DOHH2 (cell line): ENCODE data around the gene GINS2.

Experiments used
- EZH2phosphoT487 ChIP-seq: fragments of 200-600 bp; sonication (generic); IDR thresholded peaks from 2 replicates; pipeline ENCODE4 v1.6.1; 2017; ENCODE audit warnings: borderline replicate concordance, mild to moderate bottlenecking, antibody characterized with exemption, low read length, moderate library complexity, mixed read lengths
- TF ChIP-seq, protein P1 (sequence below): fragments of 200-600 bp; sonication (generic); IDR thresholded peaks from one replicate; pipeline ENCODE4 v1.5.1; 2014; ENCODE audit warnings: antibody characterized with exemption, mild to moderate bottlenecking, low read depth, low read length; ENCODE audit not compliant: poor library complexity, severe bottlenecking

DNA sequence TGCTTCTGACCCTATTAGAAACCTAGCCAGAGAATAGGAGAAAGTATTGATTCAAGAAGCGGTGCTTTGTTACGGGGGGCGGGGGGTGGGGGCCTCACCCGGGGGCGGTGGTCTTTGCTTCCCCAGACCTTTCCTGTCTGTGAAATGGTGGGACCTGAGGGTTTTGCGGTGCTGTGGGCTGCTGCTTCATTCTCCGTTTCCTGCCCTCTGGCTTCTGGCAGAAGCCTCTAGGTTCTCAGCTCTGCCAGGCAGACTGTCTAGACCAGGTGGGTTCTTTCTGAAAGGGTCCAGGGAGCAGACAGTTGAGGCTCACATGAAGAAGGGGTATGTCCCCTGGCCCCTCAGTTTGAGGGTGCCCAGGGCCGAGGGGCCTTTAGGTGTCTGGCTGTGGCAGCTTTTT is 61.7 kb downstream of the GINS2 start:
- TF ChIP-seq, protein P1, sequence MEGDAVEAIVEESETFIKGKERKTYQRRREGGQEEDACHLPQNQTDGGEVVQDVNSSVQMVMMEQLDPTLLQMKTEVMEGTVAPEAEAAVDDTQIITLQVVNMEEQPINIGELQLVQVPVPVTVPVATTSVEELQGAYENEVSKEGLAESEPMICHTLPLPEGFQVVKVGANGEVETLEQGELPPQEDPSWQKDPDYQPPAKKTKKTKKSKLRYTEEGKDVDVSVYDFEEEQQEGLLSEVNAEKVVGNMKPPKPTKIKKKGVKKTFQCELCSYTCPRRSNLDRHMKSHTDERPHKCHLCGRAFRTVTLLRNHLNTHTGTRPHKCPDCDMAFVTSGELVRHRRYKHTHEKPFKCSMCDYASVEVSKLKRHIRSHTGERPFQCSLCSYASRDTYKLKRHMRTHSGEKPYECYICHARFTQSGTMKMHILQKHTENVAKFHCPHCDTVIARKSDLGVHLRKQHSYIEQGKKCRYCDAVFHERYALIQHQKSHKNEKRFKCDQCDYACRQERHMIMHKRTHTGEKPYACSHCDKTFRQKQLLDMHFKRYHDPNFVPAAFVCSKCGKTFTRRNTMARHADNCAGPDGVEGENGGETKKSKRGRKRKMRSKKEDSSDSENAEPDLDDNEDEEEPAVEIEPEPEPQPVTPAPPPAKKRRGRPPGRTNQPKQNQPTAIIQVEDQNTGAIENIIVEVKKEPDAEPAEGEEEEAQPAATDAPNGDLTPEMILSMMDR: no peak
- TF ChIP-seq EZH2phosphoT487: no peak
